HepG2 (cell line): ENCODE data around the gene MARK2. TPM values are rescaled to one million over a fixed set of nuclear protein-coding genes. Genes with fewer than 3 reads are reported as not detected.

Source experiments
- HINFP ChIP-seq: sonication (generic); formaldehyde crosslinking; IDR thresholded peaks from 2 replicates; pipeline ENCODE4 v1.4.0; 2020; ENCODE audit warnings: low read depth, mild to moderate bottlenecking, missing genetic modification reagents
- HIVEP1 ChIP-seq: sonication (generic); formaldehyde crosslinking; IDR thresholded peaks from 2 replicates; pipeline ENCODE4 v1.4.0; 2020; ENCODE audit warnings: mild to moderate bottlenecking, missing genetic modification reagents
- HNRNPL ChIP-seq: fragments of 200-400 bp; formaldehyde crosslinking; IDR thresholded peaks from 2 replicates; pipeline ENCODE4 v1.6.1; 2017; ENCODE audit warnings: mild to moderate bottlenecking, low read depth, low read length
- MTF2 ChIP-seq: sonication (generic); formaldehyde crosslinking; IDR thresholded peaks from 2 replicates; pipeline ENCODE4 v1.5.0; 2020; ENCODE audit warnings: missing genetic modification reagents, borderline replicate concordance
- MXD3 ChIP-seq: IDR thresholded peaks from 2 replicates; pipeline ENCODE4 v1.6.1; 2016; ENCODE audit warnings: mild to moderate bottlenecking, missing biosample characterization, missing genetic modification reagents
- NCOA1 ChIP-seq: sonication (generic); formaldehyde crosslinking; IDR thresholded peaks from 2 replicates; pipeline ENCODE4 v1.9.0; 2021; ENCODE audit warnings: missing genetic modification reagents
- NONO ChIP-seq, 2 experiments: fragments of 450-650 bp in 1 of 2; sonication (generic) in 1 of 2; formaldehyde crosslinking in 1 of 2; IDR thresholded peaks in 1 of 2; conservative IDR thresholded peaks in 1 of 2; 2 replicates each; pipeline versions ENCODE4 v1.6.1 to v1.8.0; 2017 to 2022; ENCODE audit warnings: mild to moderate bottlenecking in 1 of 2, missing genetic modification reagents in 1 of 2, moderate library complexity in 1 of 2
- PHF8 ChIP-seq: sonication (generic); formaldehyde crosslinking; IDR thresholded peaks from 2 replicates; pipeline ENCODE4 v1.5.0; 2020; ENCODE audit warnings: missing genetic modification reagents
- POLR2A ChIP-seq, 2 experiments: IDR thresholded peaks; 2 replicates each; pipeline ENCODE4 v1.6.1; 2011; ENCODE audit warnings: low read depth in 2 of 2, low read length in 2 of 2, mild to moderate bottlenecking in 1 of 2, moderate library complexity in 1 of 2; ENCODE audit not compliant: insufficient read depth in 1 of 2
- ZNF205 ChIP-seq: IDR thresholded peaks from 2 replicates; pipeline ENCODE4 v1.6.1; 2018; ENCODE audit warnings: missing biosample characterization, missing genetic modification reagents
- ZNF276 ChIP-seq: sonication (generic); formaldehyde crosslinking; IDR thresholded peaks from 2 replicates; pipeline ENCODE4 v1.4.0; 2020; ENCODE audit warnings: mild to moderate bottlenecking, low read depth, missing genetic modification reagents
- ZNF350 ChIP-seq: sonication (generic); formaldehyde crosslinking; IDR thresholded peaks from 2 replicates; pipeline ENCODE4 v1.4.0; 2020; ENCODE audit warnings: mild to moderate bottlenecking, low read depth, missing genetic modification reagents, borderline replicate concordance
- ZNF605 ChIP-seq: sonication (generic); formaldehyde crosslinking; IDR thresholded peaks from 2 replicates; pipeline ENCODE4 v1.8.0; 2022; ENCODE audit warnings: mild to moderate bottlenecking, missing genetic modification reagents
- ZNF768 ChIP-seq: sonication (generic); formaldehyde crosslinking; IDR thresholded peaks from 2 replicates; pipeline ENCODE4 v1.4.0; 2020; ENCODE audit warnings: missing genetic modification reagents
- polyA plus RNA-seq, 8 experiments: library from polyadenylated mRNA; depleted of rRNA in 3 of 8; stranded (reverse) in 7 of 8; unstranded in 1 of 8; fragments of >200 nt; fragmentation: Illumina TruSeq in 4 of 8; extraction: Trizol in 4 of 8; gene quantifications; 2 replicates each; pipeline versions ENCODE4 v1.2.1 to v1.2.3, GENCODE V29; 2011 to 2016; ENCODE audit warnings: low read depth in 4 of 8, missing spikeins in 1 of 8, mixed read lengths in 1 of 8; ENCODE audit not compliant: insufficient read depth in 1 of 8
- total RNA-seq, 5 experiments: library from RNA; depleted of rRNA; stranded (reverse); fragments of >200 nt; fragmentation: Illumina TruSeq; extraction: Trizol; gene quantifications; 2 replicates each; pipeline ENCODE4 v1.2.3, GENCODE V29; 2016; ENCODE audit warnings: low read depth in 1 of 5
- TF ChIP-seq, protein P1 (sequence below): sonication (generic); formaldehyde crosslinking; IDR thresholded peaks from 2 replicates; pipeline ENCODE4 v1.5.0; 2020; ENCODE audit warnings: mild to moderate bottlenecking, missing genetic modification reagents
- TF ChIP-seq, protein P2 (sequence below): IDR thresholded peaks from 2 replicates; pipeline ENCODE4 v1.6.1; 2016
- TF ChIP-seq, protein P3 (sequence below): sonication (generic); formaldehyde crosslinking; IDR thresholded peaks from 2 replicates; pipeline ENCODE4 v1.4.0; 2020; ENCODE audit warnings: missing genetic modification reagents

MARK2 gene
- total and polyA plus RNA-seq, 2 of the 13 experiments (the other 11 are each of a cell fraction or from before 2014, with no cell fraction given): 13.5 to 13.9 TPM

- peak; percentile 64; the same call in 1 of the 2 replicates for TF ChIP-seq ZNF350 (CRISPR knock-in tag)
- TF ChIP-seq, protein P1, sequence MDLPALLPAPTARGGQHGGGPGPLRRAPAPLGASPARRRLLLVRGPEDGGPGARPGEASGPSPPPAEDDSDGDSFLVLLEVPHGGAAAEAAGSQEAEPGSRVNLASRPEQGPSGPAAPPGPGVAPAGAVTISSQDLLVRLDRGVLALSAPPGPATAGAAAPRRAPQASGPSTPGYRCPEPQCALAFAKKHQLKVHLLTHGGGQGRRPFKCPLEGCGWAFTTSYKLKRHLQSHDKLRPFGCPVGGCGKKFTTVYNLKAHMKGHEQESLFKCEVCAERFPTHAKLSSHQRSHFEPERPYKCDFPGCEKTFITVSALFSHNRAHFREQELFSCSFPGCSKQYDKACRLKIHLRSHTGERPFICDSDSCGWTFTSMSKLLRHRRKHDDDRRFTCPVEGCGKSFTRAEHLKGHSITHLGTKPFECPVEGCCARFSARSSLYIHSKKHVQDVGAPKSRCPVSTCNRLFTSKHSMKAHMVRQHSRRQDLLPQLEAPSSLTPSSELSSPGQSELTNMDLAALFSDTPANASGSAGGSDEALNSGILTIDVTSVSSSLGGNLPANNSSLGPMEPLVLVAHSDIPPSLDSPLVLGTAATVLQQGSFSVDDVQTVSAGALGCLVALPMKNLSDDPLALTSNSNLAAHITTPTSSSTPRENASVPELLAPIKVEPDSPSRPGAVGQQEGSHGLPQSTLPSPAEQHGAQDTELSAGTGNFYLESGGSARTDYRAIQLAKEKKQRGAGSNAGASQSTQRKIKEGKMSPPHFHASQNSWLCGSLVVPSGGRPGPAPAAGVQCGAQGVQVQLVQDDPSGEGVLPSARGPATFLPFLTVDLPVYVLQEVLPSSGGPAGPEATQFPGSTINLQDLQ (CRISPR knock-in tag): 0 out of 2 replicates have a peak, but pooled peaks have one; percentile 22
- TF ChIP-seq ZNF768 (CRISPR knock-in tag): peak; percentile 39; the same call in 1 of the 2 replicates
- TF ChIP-seq, protein P2, sequence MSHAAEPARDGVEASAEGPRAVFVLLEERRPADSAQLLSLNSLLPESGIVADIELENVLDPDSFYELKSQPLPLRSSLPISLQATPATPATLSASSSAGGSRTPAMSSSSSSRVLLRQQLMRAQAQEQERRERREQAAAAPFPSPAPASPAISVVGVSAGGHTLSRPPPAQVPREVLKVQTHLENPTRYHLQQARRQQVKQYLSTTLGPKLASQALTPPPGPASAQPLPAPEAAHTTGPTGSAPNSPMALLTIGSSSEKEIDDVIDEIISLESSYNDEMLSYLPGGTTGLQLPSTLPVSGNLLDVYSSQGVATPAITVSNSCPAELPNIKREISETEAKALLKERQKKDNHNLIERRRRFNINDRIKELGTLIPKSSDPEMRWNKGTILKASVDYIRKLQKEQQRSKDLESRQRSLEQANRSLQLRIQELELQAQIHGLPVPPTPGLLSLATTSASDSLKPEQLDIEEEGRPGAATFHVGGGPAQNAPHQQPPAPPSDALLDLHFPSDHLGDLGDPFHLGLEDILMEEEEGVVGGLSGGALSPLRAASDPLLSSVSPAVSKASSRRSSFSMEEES (CRISPR knock-in tag): no peak
- TF ChIP-seq MXD3: 0 out of 2 replicates have a peak, but pooled peaks have one; percentile 58
- peak; percentile 41; the same call in 1 of the 2 replicates for TF ChIP-seq NCOA1
- TF ChIP-seq ZNF276 (CRISPR knock-in tag): 0 out of 2 replicates have a peak, but pooled peaks have one; percentile 20
- no peak for TF ChIP-seq ZNF205 (CRISPR knock-in tag)
- TF ChIP-seq ZNF605: 0 out of 2 replicates have a peak, but pooled peaks have one; percentile 10
- no peak for TF ChIP-seq HINFP
- TF ChIP-seq NONO (IDR thresholded peaks at IDR 0.05): no peak
- 0 out of 2 replicates have a peak, but pooled peaks have one; percentile 62 for TF ChIP-seq NONO (CRISPR knock-in tag; conservative IDR thresholded peaks at IDR 0.05)
- 0 out of 4 replicates have a peak, but pooled peaks of 1 of the 2 experiments have one; percentile 1 for TF ChIP-seq POLR2A (IDR thresholded peaks at IDR 0.05; ENCODE audit: insufficient read depth in 1 of 2, low read depth in 2 of 2, low read length in 2 of 2)
- TF ChIP-seq PHF8: peak; percentile 72; the same call in 1 of the 2 replicates
- 0 out of 2 replicates have a peak, but pooled peaks have one; percentile 40 for TF ChIP-seq MTF2 (CRISPR knock-in tag)
- TF ChIP-seq HNRNPL: peak; percentile 53; the same call in 1 of the 2 replicates
- TF ChIP-seq, protein P3, sequence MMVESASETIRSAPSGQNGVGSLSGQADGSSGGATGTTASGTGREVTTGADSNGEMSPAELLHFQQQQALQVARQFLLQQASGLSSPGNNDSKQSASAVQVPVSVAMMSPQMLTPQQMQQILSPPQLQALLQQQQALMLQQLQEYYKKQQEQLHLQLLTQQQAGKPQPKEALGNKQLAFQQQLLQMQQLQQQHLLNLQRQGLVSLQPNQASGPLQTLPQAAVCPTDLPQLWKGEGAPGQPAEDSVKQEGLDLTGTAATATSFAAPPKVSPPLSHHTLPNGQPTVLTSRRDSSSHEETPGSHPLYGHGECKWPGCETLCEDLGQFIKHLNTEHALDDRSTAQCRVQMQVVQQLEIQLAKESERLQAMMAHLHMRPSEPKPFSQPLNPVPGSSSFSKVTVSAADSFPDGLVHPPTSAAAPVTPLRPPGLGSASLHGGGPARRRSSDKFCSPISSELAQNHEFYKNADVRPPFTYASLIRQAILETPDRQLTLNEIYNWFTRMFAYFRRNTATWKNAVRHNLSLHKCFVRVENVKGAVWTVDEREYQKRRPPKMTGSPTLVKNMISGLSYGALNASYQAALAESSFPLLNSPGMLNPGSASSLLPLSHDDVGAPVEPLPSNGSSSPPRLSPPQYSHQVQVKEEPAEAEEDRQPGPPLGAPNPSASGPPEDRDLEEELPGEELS: no peak
- peak; percentile 53; the same call in 1 of the 2 replicates for TF ChIP-seq HIVEP1 (CRISPR knock-in tag)
Observed at GRCh38 chr11:63813563-63814382, 25.1 kb upstream of the MARK2 start (continued).
